HCT116 (cell line): ENCODE data around the gene TAF1L. TPM values are rescaled to one million over a fixed set of nuclear protein-coding genes. Genes with fewer than 3 reads are reported as not detected.
A peak's percentile ranks its signal among the peaks of the same experiment; 100 is the strongest.

Experiments
- ATAC-seq: fragments of 200-7000 bp; cut with Tn5 transposase; 2 replicates; pipeline ENCODE4 v1.9.1; 2020; ENCODE audit warnings: mild to moderate bottlenecking, moderate library complexity
- BruUV-seq: library from RNA; stranded (reverse); fragments of 400-500 nt; replicated peaks from 2 replicates; lab custom pipeline; 2021; lab: Mats Ljungman, UMichigan
- CTCF ChIA-PET: fragments of 300-600 bp; sonication (Branson Sonifier 250); formaldehyde crosslinking; loops from one replicate; lab custom pipeline; 2021; ENCODE audit warnings: antibody characterized with exemption; lab: Charles Lee
- POLR2A ChIA-PET: fragments of 300-600, 350-600 bp; sonication (Branson Sonifier 250); formaldehyde crosslinking; loops from one replicate; lab custom pipeline; 2021; ENCODE audit warnings: antibody characterized with exemption; lab: Charles Lee
- RAD21 ChIA-PET, 2 experiments: fragments of 300-600 bp; sonication (Branson Sonifier 250); formaldehyde crosslinking; loops; one replicate each; lab custom pipeline; 2023; ENCODE audit warnings: low total read pairs in 2 of 2; ENCODE audit not compliant: uncharacterized antibody in 2 of 2, unreplicated experiment in 2 of 2, low non-redundant PET in 1 of 2; lab: Charles Lee
- DNase-seq: peaks from one replicate; pipeline ENCODE4 v3.0.0-alpha.2; 2010; ENCODE audit warnings: low read depth, low spot score
- H2AFZ ChIP-seq: fragments of 200-600 bp; shearing (Covaris generic), sonication (generic); 2 replicates; pipeline ENCODE4 v1.6.1; 2017; ENCODE audit warnings: low read depth, mixed run types, mixed read lengths, antibody characterized with exemption, low read length; ENCODE audit not compliant: poor library complexity, severe bottlenecking
- H3K27ac ChIP-seq: 2 replicates; pipeline ENCODE4 v1.5.1; 2012; ENCODE audit warnings: low read depth, low read length
- H3K27me3 ChIP-seq: fragments of 200-600 bp; sonication (generic); 2 replicates; pipeline ENCODE4 v1.6.1; 2016; ENCODE audit warnings: mixed run types, low read length, mixed read lengths; ENCODE audit not compliant: insufficient read depth
- H3K36me3 ChIP-seq, 2 experiments: fragments of 200-500 bp in 1 of 2; fragments of 200-600 bp in 1 of 2; sonication (Bioruptor generic) in 1 of 2; sonication (generic) in 1 of 2; 2 replicates each; pipeline versions ENCODE4 v1.5.1 to v1.6.1; 2014 to 2016; ENCODE audit warnings: low read length in 2 of 2, inconsistent platforms in 1 of 2, mixed read lengths in 1 of 2, mixed run types in 1 of 2; ENCODE audit not compliant: insufficient read depth in 2 of 2, control insufficient read depth in 1 of 2
- H3K4me1 ChIP-seq, 2 experiments: fragments of 200-600 bp in 1 of 2; sonication (generic) in 1 of 2; 2 replicates each; pipeline versions ENCODE4 v1.5.1 to v1.6.1; 2012 to 2017; ENCODE audit warnings: low read length in 2 of 2, inconsistent platforms in 1 of 2, mild to moderate bottlenecking in 1 of 2, mixed read lengths in 1 of 2, mixed run types in 1 of 2, moderate library complexity in 1 of 2; ENCODE audit not compliant: insufficient read depth in 2 of 2, control insufficient read depth in 1 of 2
- H3K4me2 ChIP-seq: fragments of 200-600 bp; sonication (generic); 2 replicates; pipeline ENCODE4 v1.6.1; 2017; ENCODE audit warnings: mixed run types, low read length, mixed read lengths
- H3K4me3 ChIP-seq, 2 experiments: fragments of 200-600 bp in 1 of 2; sonication (generic) in 1 of 2; replicated peaks in 1 of 2; 2 replicates each; pipeline ENCODE4 v1.5.1; 2011 to 2016; ENCODE audit warnings: low read length in 2 of 2, control low read depth in 1 of 2, low read depth in 1 of 2, mild to moderate bottlenecking in 1 of 2, mixed read lengths in 1 of 2, mixed run types in 1 of 2
- H3K79me2 ChIP-seq: fragments of 200-600 bp; sonication (generic); 2 replicates; pipeline ENCODE4 v1.6.1; 2017; ENCODE audit warnings: mild to moderate bottlenecking, mixed run types, low read length, moderate library complexity, mixed read lengths; ENCODE audit not compliant: insufficient read depth
- H3K9ac ChIP-seq: fragments of 200-600 bp; sonication (generic); 2 replicates; pipeline ENCODE4 v1.6.1; 2016; ENCODE audit warnings: low read length, mixed read lengths
- H3K9me2 ChIP-seq: fragments of 200-600 bp; sonication (generic), shearing (Covaris generic); 2 replicates; pipeline ENCODE4 v1.6.1; 2017; ENCODE audit warnings: mixed run types, mild to moderate bottlenecking, moderate library complexity; ENCODE audit not compliant: insufficient read depth
- H3K9me3 ChIP-seq, 2 experiments: fragments of 200-500 bp in 1 of 2; fragments of 200-600 bp in 1 of 2; sonication (Bioruptor generic) in 1 of 2; sonication (generic) in 1 of 2; 2 replicates each; pipeline ENCODE4 v1.6.1; 2014 to 2017; ENCODE audit warnings: low read length in 2 of 2, mixed read lengths in 2 of 2, inconsistent platforms in 1 of 2, low read depth in 1 of 2, mild to moderate bottlenecking in 1 of 2, mixed run types in 1 of 2, moderate library complexity in 1 of 2; ENCODE audit not compliant: control insufficient read depth in 1 of 2, insufficient read depth in 1 of 2
- H4K20me1 ChIP-seq: fragments of 200-600 bp; sonication (generic), shearing (Covaris generic); 2 replicates; pipeline ENCODE4 v1.6.1; 2017; ENCODE audit warnings: mixed run types, mild to moderate bottlenecking, moderate library complexity; ENCODE audit not compliant: insufficient read depth
- ATF3 ChIP-seq: IDR thresholded peaks from 2 replicates; pipeline ENCODE4 v1.6.1; 2012
- CBX3 ChIP-seq: IDR thresholded peaks from 2 replicates; pipeline ENCODE4 v1.6.1; 2012; ENCODE audit warnings: low read depth
- CEBPB ChIP-seq: IDR thresholded peaks from 2 replicates; pipeline ENCODE4 v1.6.1; 2012; ENCODE audit warnings: low read depth
- CTCF ChIP-seq, 3 experiments: fragments of 200-600 bp in 1 of 3; sonication (generic) in 1 of 3; IDR thresholded peaks in 2 of 3; conservative IDR thresholded peaks in 1 of 3; 2 replicates each; pipeline ENCODE4 v1.5.1; 2012 to 2017; ENCODE audit warnings: low read depth in 2 of 3, low read length in 2 of 3, antibody characterized with exemption in 1 of 3, borderline replicate concordance in 1 of 3, control low read depth in 1 of 3, mild to moderate bottlenecking in 1 of 3, mixed read lengths in 1 of 3, mixed run types in 1 of 3, moderate library complexity in 1 of 3; ENCODE audit not compliant: insufficient read depth in 1 of 3
- EGR1 ChIP-seq: IDR thresholded peaks from 2 replicates; pipeline ENCODE4 v1.6.1; 2012; ENCODE audit warnings: low read depth
- ELF1 ChIP-seq: IDR thresholded peaks from 2 replicates; pipeline ENCODE4 v1.6.1; 2012; ENCODE audit warnings: low read depth, borderline replicate concordance
- EZH2phosphoT487 ChIP-seq: fragments of 200-600 bp; IDR thresholded peaks from 2 replicates; pipeline ENCODE4 v1.6.1; 2018; ENCODE audit warnings: antibody characterized with exemption, borderline replicate concordance
- JUND ChIP-seq: IDR thresholded peaks from 2 replicates; pipeline ENCODE4 v1.6.1; 2012
- MAX ChIP-seq: IDR thresholded peaks from 2 replicates; pipeline ENCODE4 v1.6.1; 2012
- POLR2A ChIP-seq: IDR thresholded peaks from 2 replicates; pipeline ENCODE4 v1.7.0; 2011; ENCODE audit warnings: borderline replicate concordance; ENCODE audit not compliant: insufficient read depth, insufficient read length; ENCODE audit errors: extremely low read depth
- POLR2AphosphoS5 ChIP-seq: IDR thresholded peaks from 2 replicates; pipeline ENCODE4 v1.6.1; 2011; ENCODE audit warnings: mild to moderate bottlenecking, low read depth, low read length, moderate library complexity
- RAD21 ChIP-seq: IDR thresholded peaks from 2 replicates; pipeline ENCODE4 v1.6.1; 2012; ENCODE audit warnings: low read depth, mild to moderate bottlenecking
- SIN3A ChIP-seq: IDR thresholded peaks from 2 replicates; pipeline ENCODE4 v1.6.1; 2012; ENCODE audit warnings: low read depth
- TCF7L2 ChIP-seq: IDR thresholded peaks from 2 replicates; pipeline ENCODE4 v1.7.0; 2011; ENCODE audit warnings: borderline replicate concordance, inconsistent platforms; ENCODE audit not compliant: insufficient read depth, insufficient read length; ENCODE audit errors: extremely low read depth
- YY1 ChIP-seq: IDR thresholded peaks from 2 replicates; pipeline ENCODE4 v1.6.1; 2011; ENCODE audit warnings: low read length, low read depth, moderate library complexity, mild to moderate bottlenecking; ENCODE audit not compliant: insufficient replicate concordance; ENCODE audit errors: extremely low read depth
- ZBTB33 ChIP-seq: IDR thresholded peaks from 2 replicates; pipeline ENCODE4 v1.6.1; 2011; ENCODE audit warnings: mild to moderate bottlenecking, low read length, moderate library complexity; ENCODE audit not compliant: insufficient replicate concordance; ENCODE audit errors: extremely low read depth
- ZFX ChIP-seq: fragments of 450-650 bp; IDR thresholded peaks from 2 replicates; pipeline ENCODE4 v1.6.1; 2017
- ZNF274 ChIP-seq: fragments of 200-500 bp; sonication (Bioruptor generic); IDR thresholded peaks from 2 replicates; pipeline ENCODE4 v1.6.1; 2014; ENCODE audit warnings: mild to moderate bottlenecking, low read depth, low read length, inconsistent platforms
- intact Hi-C: fragments of 100-400 bp; cut with micrococcal nuclease; formaldehyde crosslinking; loops from 2 replicates; pipeline ENCODE4 v1.10.0; 2022
- total RNA-seq: library from RNA; stranded (reverse); gene quantifications from one replicate; pipeline ENCODE4 v1.2.1, GENCODE V29; 2021; ENCODE audit not compliant: unreplicated experiment
- TF ChIP-seq, protein P1 (sequence below): IDR thresholded peaks from 2 replicates; pipeline ENCODE4 v1.6.1; 2012; ENCODE audit warnings: low read depth

Gene TAF1L
- total RNA-seq, 1 experiment from 2014 or later = not detected

GRCh38 chr9:32589083-32589723, 46.3 kb downstream of the TAF1L start:
- H3K27me3 ChIP-seq = no peaks in the 10 kb centered on the region
- no peaks in the 10 kb centered on the region for H3K79me2 ChIP-seq
- no peaks in the 10 kb centered on the region for H4K20me1 ChIP-seq
- no TSS peak for BruUV-seq
- no peaks in the 10 kb centered on the region for H3K9me2 ChIP-seq
- no peak overlapping the region for H3K9ac ChIP-seq
- ChIA-PET RAD21 (interaction anchor here (0.9 to 1.7 kb wide), 2 partner anchors 114 to 378 kb away, joined by 4 to 11 read pairs; no protein-coding TSS in a partner anchor), POLR2A (interaction anchor here (1.0 kb wide), 1 partner anchor 436 kb away, joined by 4 read pairs; the partner anchor contains the start of gene DNAJA1), CTCF (interaction anchor here (0.7 to 4.7 kb wide), 15 partner anchors 9 to 637 kb away, joined by 3 to 66 read pairs (median 6); no protein-coding TSS in a partner anchor)
- no peak overlapping the region for H2AFZ ChIP-seq
- H3K4me3 ChIP-seq = no peak overlapping the region
- H3K36me3 ChIP-seq = no peaks in the 10 kb centered on the region
- no peaks in the 10 kb centered on the region for H3K4me1 ChIP-seq
- H3K4me2 ChIP-seq = no peak overlapping the region
- DNase-seq (peak; percentile 38), ATAC-seq (peak; percentile 84)
- no peaks in the 10 kb centered on the region for H3K9me3 ChIP-seq
- H3K27ac ChIP-seq = no peak overlapping the region
- intact Hi-C loops = loop anchor here (1.0 to 10.0 kb wide), 4 partner anchors 114 to 636 kb away; no protein-coding TSS in a partner anchor
- TF ChIP-seq MAX (no peak), CBX3 (no peak), ELF1 (no peak), ATF3 (no peak), SIN3A (no peak), RAD21 (peak; percentile 83), TCF7L2 (no peak), JUND (no peak), CTCF (IDR thresholded peaks at IDR 0.05 in 2 of 3, conservative IDR thresholded peaks at IDR 0.05 in 1 of 3; ENCODE audit: borderline replicate concordance in 1 of 3, insufficient read depth in 1 of 3, low read depth in 2 of 3, low read length in 2 of 3) (peak; percentile 59 to 73 (median 66); a peak in 5 of 6 replicates), YY1 (no peak), EZH2phosphoT487 (no peak), ZBTB33 (no peak), POLR2A (no peak), ZFX (no peak), CEBPB (0 out of 2 replicates have a peak, but pooled peaks have one; percentile 18), POLR2AphosphoS5 (no peak), EGR1 (no peak), ZNF274 (no peak)
- TF ChIP-seq, protein P1, sequence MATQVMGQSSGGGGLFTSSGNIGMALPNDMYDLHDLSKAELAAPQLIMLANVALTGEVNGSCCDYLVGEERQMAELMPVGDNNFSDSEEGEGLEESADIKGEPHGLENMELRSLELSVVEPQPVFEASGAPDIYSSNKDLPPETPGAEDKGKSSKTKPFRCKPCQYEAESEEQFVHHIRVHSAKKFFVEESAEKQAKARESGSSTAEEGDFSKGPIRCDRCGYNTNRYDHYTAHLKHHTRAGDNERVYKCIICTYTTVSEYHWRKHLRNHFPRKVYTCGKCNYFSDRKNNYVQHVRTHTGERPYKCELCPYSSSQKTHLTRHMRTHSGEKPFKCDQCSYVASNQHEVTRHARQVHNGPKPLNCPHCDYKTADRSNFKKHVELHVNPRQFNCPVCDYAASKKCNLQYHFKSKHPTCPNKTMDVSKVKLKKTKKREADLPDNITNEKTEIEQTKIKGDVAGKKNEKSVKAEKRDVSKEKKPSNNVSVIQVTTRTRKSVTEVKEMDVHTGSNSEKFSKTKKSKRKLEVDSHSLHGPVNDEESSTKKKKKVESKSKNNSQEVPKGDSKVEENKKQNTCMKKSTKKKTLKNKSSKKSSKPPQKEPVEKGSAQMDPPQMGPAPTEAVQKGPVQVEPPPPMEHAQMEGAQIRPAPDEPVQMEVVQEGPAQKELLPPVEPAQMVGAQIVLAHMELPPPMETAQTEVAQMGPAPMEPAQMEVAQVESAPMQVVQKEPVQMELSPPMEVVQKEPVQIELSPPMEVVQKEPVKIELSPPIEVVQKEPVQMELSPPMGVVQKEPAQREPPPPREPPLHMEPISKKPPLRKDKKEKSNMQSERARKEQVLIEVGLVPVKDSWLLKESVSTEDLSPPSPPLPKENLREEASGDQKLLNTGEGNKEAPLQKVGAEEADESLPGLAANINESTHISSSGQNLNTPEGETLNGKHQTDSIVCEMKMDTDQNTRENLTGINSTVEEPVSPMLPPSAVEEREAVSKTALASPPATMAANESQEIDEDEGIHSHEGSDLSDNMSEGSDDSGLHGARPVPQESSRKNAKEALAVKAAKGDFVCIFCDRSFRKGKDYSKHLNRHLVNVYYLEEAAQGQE = no peak
